ENCODE results near the gene CFAP57.

The CFAP57 gene

DNA sequence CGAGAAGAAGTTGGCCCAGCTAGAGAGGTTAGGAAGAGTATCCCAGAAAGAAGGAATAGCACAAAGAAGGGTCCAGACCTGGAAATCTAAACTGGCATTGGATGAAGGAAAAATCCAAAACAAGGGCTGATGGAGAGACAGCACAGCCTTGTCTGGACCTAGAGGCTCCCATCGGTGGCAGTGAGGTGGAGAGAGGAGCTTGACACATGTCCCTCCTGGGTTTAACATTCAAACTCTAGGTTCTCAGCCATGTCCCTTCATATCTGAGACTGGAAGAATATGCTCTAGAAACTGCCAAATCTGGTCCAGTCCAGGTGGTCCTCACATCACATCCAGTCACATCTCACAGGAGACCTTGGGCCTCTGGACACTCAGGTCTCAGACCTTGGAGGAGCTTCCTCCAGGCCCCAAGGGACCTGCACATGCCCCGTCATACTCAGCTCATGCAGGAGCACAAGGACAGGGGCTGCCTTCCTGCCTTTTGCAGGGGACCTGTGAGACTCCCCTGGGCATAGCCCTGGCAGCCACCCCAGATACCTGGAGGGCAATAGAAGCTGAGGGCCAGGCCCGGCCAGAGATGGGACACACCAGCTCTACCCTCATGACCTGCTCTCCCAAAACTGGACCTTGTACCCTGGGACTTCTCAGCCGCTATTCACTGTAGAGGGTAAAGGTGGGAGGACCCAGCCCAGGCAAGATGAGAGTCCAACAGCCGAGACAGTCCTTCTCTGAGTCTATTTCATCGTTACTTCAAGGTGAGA, 105.2 kb downstream of the CFAP57 start:
- Histone ChIP-seq H3K4me3 (ENCODE audit: low read length) (no peak overlapping the region), H3K27me3 (ENCODE audit: control insufficient read depth, insufficient read depth, low read length) (no peaks in the 10 kb centered on the region), H3K9me3 (ENCODE audit: control insufficient read depth, low read length) (no peaks in the 10 kb centered on the region), H3K9ac (ENCODE audit: low read length) (no peak overlapping the region), H3K36me3 (ENCODE audit: control insufficient read depth, insufficient read depth, low read length) (peaks cover 7% of the 10 kb centered on the region), H3K4me1 (ENCODE audit: control insufficient read depth, insufficient read depth, low read length) (peaks cover 33% of the 10 kb centered on the region)

DNA sequence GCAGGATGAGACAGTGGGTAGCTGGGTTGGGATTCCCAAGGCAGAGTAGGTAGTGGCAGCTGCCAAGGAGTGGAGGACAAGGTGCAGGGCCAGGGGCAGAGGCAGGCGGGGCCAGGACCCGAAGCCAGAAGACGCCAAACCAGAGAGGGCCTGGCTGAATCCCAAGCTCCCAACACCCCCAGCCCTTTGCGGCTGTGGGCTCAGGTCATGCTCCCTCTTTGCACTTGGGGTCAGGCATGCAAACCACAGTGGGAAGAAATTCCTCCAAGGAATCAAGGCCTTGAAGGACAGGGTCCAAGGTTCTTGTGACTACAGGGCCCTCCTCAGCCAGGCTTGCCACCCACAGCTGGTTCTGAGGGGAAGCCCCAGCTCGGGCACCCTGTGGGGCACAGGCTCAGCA, 107.0 kb downstream of the CFAP57 start:
- Histone ChIP-seq H3K27me3 (ENCODE audit: control insufficient read depth, insufficient read depth, low read length) (no peaks in the 10 kb centered on the region), H3K9ac (ENCODE audit: low read length) (no peak overlapping the region), H3K9me3 (ENCODE audit: control insufficient read depth, low read length) (no peaks in the 10 kb centered on the region), H3K4me1 (ENCODE audit: control insufficient read depth, insufficient read depth, low read length) (peaks cover 39% of the 10 kb centered on the region), H3K4me3 (ENCODE audit: low read length) (no peak overlapping the region), H3K36me3 (ENCODE audit: control insufficient read depth, insufficient read depth, low read length) (peaks cover 7% of the 10 kb centered on the region)

- Histone ChIP-seq H3K4me3 (ENCODE audit: low read length) (no peak overlapping the region), H3K9me3 (ENCODE audit: control insufficient read depth, low read length) (no peaks in the 10 kb centered on the region), H3K9ac (ENCODE audit: low read length) (no peak overlapping the region), H3K4me1 (ENCODE audit: control insufficient read depth, insufficient read depth, low read length) (peaks cover 38% of the 10 kb centered on the region), H3K27me3 (ENCODE audit: control insufficient read depth, insufficient read depth, low read length) (no peaks in the 10 kb centered on the region), H3K36me3 (ENCODE audit: control insufficient read depth, insufficient read depth, low read length) (peaks cover 7% of the 10 kb centered on the region)
Observed at GRCh38 chr1:43279666-43280065, 107.5 kb downstream of the CFAP57 start.

GRCh38 chr1:43280692-43281091, 108.6 kb downstream of the CFAP57 start:
- peaks cover 35% of the 10 kb centered on the region for H3K4me1 ChIP-seq (ENCODE audit: control insufficient read depth, insufficient read depth, low read length)
- no peaks in the 10 kb centered on the region for H3K9me3 ChIP-seq (ENCODE audit: control insufficient read depth, low read length)
- H3K4me3 ChIP-seq (ENCODE audit: low read length) = no peak overlapping the region

GRCh38 chr1:43282220-43283195, 110.4 kb downstream of the CFAP57 start:
- H3K9me3 ChIP-seq (ENCODE audit: control insufficient read depth, low read length) = no peaks in the 10 kb centered on the region
- peaks cover 30% of the 10 kb centered on the region for H3K4me1 ChIP-seq (ENCODE audit: control insufficient read depth, insufficient read depth, low read length)
- peaks cover 7% of the 10 kb centered on the region for H3K36me3 ChIP-seq (ENCODE audit: control insufficient read depth, insufficient read depth, low read length)
- H3K27me3 ChIP-seq (ENCODE audit: control insufficient read depth, insufficient read depth, low read length) = peaks cover 6% of the 10 kb centered on the region
- no peak overlapping the region for H3K9ac ChIP-seq (ENCODE audit: low read length)
- H3K4me3 ChIP-seq (ENCODE audit: low read length) = no peak overlapping the region

More at GRCh38 chr1:43280692-43281091, 108.6 kb downstream of the CFAP57 start:
- H3K27me3 ChIP-seq (ENCODE audit: control insufficient read depth, insufficient read depth, low read length) = peaks cover 6% of the 10 kb centered on the region
- H3K36me3 ChIP-seq (ENCODE audit: control insufficient read depth, insufficient read depth, low read length) = peaks cover 7% of the 10 kb centered on the region
- no peak overlapping the region for H3K9ac ChIP-seq (ENCODE audit: low read length)

- Histone ChIP-seq H3K9ac (ENCODE audit: low read length) (peak overlapping the region; percentile 84), H3K9me3 (ENCODE audit: control insufficient read depth, low read length) (no peaks in the 10 kb centered on the region), H3K36me3 (ENCODE audit: control insufficient read depth, insufficient read depth, low read length) (peaks cover 7% of the 10 kb centered on the region), H3K27me3 (ENCODE audit: control insufficient read depth, insufficient read depth, low read length) (peaks cover 6% of the 10 kb centered on the region), H3K4me3 (ENCODE audit: low read length) (peak overlapping the region; percentile 96), H3K4me1 (ENCODE audit: control insufficient read depth, insufficient read depth, low read length) (peaks cover 37% of the 10 kb centered on the region)
Observed at GRCh38 chr1:43284065-43284464, 111.9 kb downstream of the CFAP57 start.

- H3K4me1 ChIP-seq (ENCODE audit: control insufficient read depth, insufficient read depth, low read length) = peaks cover 40% of the 10 kb centered on the region
- peak overlapping the region; percentile 96 for H3K4me3 ChIP-seq (ENCODE audit: low read length)
- H3K27me3 ChIP-seq (ENCODE audit: control insufficient read depth, insufficient read depth, low read length) = peaks cover 6% of the 10 kb centered on the region
- H3K36me3 ChIP-seq (ENCODE audit: control insufficient read depth, insufficient read depth, low read length) = peaks cover 3% of the 10 kb centered on the region
- H3K9me3 ChIP-seq (ENCODE audit: control insufficient read depth, low read length) = no peaks in the 10 kb centered on the region
- H3K9ac ChIP-seq (ENCODE audit: low read length) = peak overlapping the region; percentile 84
Observed at GRCh38 chr1:43284546-43285110, 112.5 kb downstream of the CFAP57 start.

DNA sequence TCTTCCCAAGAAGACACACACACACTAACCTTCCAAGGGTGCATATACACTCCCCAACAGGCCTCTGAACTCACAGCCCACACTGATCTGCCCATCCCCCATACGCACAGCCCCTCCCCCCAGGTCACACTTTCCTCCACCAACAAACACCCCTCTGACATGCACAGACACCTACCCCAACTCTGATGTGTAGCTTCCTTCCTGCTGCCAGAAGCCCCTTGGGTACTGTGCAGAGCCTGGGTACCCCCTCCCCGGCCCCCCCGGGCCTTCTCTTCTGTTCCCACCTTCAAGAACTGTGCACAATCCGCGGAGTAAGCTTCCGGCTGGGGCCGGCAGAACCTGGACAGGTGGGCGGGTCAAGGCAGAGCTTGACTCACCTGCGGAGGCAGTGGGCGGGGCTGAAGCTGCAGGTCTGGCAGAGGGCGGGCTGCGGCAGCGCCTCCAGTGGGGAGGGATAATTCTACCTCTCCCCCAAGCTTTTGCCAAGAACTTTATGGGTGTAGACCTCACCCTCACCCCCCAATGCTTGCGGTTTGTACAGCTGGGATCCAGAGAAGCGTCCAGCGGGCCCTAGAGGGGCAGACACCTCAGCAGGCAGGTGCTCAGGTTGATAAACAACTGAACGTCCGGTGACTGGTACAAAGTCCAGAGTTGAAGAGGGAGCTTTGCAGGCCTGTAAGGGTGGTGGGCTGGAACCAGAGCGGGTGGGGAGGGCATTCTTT, 113.3 kb downstream of the CFAP57 start, which contains the start of gene C1orf210:
Gene C1orf210 (minus strand): TSS at position 313 of the 722 bp plus-strand sequence. CDS start 2,311 bp downstream, outside the sequence.
- Histone ChIP-seq H3K36me3 (ENCODE audit: control insufficient read depth, insufficient read depth, low read length) (no peaks in the 10 kb centered on the region), H3K27me3 (ENCODE audit: control insufficient read depth, insufficient read depth, low read length) (peaks cover 6% of the 10 kb centered on the region), H3K9me3 (ENCODE audit: control insufficient read depth, low read length) (no peaks in the 10 kb centered on the region), H3K4me3 (ENCODE audit: low read length) (peak within 1 kb of the TSS; percentile 96), H3K4me1 (ENCODE audit: control insufficient read depth, insufficient read depth, low read length) (peaks cover 42% of the 10 kb centered on the region), H3K9ac (ENCODE audit: low read length) (peak within 1 kb of the TSS; percentile 84)

DNA sequence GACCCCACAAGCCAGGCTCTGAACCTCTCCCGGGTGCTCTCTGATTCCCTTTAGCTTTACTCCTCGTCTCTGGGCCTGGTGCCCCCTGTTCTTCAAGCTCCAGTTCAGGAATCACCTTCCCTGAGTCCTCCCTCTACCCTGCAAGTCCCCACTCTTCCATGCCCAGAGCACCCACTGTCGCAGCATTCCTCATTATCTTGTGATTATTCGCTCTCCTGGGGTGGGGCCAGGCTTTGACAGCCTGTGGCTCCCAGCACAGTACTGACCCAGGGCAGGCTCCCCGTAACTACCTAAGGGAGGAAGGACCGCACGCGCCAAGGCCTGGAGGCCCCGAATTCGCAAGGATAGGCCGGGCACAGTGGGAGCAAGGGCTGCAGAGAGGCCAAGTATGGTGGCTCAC, 114.0 kb downstream of the CFAP57 start:
- peak overlapping the region; percentile 84 for H3K9ac ChIP-seq (ENCODE audit: low read length)
- H3K9me3 ChIP-seq (ENCODE audit: control insufficient read depth, low read length) = no peaks in the 10 kb centered on the region
- H3K4me3 ChIP-seq (ENCODE audit: low read length) = peak overlapping the region; percentile 96
- H3K27me3 ChIP-seq (ENCODE audit: control insufficient read depth, insufficient read depth, low read length) = peaks cover 6% of the 10 kb centered on the region
- H3K36me3 ChIP-seq (ENCODE audit: control insufficient read depth, insufficient read depth, low read length) = no peaks in the 10 kb centered on the region
- peaks cover 46% of the 10 kb centered on the region for H3K4me1 ChIP-seq (ENCODE audit: control insufficient read depth, insufficient read depth, low read length)

- peaks cover 46% of the 10 kb centered on the region for H3K4me1 ChIP-seq (ENCODE audit: control insufficient read depth, insufficient read depth, low read length)
- peaks cover 6% of the 10 kb centered on the region for H3K27me3 ChIP-seq (ENCODE audit: control insufficient read depth, insufficient read depth, low read length)
- no peak overlapping the region for H3K4me3 ChIP-seq (ENCODE audit: low read length)
- H3K9ac ChIP-seq (ENCODE audit: low read length) = peak overlapping the region; percentile 84
- H3K9me3 ChIP-seq (ENCODE audit: control insufficient read depth, low read length) = no peaks in the 10 kb centered on the region
- no peaks in the 10 kb centered on the region for H3K36me3 ChIP-seq (ENCODE audit: control insufficient read depth, insufficient read depth, low read length)
Observed at GRCh38 chr1:43286533-43286932, 114.4 kb downstream of the CFAP57 start.

- H3K4me1 ChIP-seq (ENCODE audit: control insufficient read depth, insufficient read depth, low read length) = peaks cover 40% of the 10 kb centered on the region
- H3K27me3 ChIP-seq (ENCODE audit: control insufficient read depth, insufficient read depth, low read length) = peaks cover 6% of the 10 kb centered on the region
- H3K9ac ChIP-seq (ENCODE audit: low read length) = no peak overlapping the region
- no peaks in the 10 kb centered on the region for H3K36me3 ChIP-seq (ENCODE audit: control insufficient read depth, insufficient read depth, low read length)
- no peaks in the 10 kb centered on the region for H3K9me3 ChIP-seq (ENCODE audit: control insufficient read depth, low read length)
- no peak overlapping the region for H3K4me3 ChIP-seq (ENCODE audit: low read length)
Observed at GRCh38 chr1:43288058-43288784, 116.1 kb downstream of the CFAP57 start.

Data from mucosa of stomach (tissue), 1 donor.